ENCODE results near the gene DAGLA.

DNA sequence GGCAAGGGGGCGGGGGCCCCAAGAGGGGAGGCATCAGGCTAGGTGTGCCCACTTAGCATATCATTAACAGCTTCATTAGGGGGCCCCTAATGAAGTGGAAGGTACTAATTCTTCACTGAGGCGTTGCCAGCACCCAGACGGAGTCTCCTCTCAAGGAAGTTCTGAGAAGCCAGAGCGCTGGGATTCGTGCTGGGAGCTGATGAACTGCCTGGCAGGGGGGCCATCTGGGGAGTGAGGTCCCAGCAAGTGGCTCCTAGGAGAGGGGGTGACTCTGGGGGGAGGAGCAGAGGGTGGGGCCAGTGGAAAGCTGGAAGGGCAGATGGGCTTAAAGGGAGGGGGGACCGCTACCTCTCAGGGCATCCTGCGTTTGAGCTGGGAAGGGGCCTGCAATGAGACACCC lies 29.8 kb downstream of the DAGLA start:
- TF ChIP-seq, protein P1, sequence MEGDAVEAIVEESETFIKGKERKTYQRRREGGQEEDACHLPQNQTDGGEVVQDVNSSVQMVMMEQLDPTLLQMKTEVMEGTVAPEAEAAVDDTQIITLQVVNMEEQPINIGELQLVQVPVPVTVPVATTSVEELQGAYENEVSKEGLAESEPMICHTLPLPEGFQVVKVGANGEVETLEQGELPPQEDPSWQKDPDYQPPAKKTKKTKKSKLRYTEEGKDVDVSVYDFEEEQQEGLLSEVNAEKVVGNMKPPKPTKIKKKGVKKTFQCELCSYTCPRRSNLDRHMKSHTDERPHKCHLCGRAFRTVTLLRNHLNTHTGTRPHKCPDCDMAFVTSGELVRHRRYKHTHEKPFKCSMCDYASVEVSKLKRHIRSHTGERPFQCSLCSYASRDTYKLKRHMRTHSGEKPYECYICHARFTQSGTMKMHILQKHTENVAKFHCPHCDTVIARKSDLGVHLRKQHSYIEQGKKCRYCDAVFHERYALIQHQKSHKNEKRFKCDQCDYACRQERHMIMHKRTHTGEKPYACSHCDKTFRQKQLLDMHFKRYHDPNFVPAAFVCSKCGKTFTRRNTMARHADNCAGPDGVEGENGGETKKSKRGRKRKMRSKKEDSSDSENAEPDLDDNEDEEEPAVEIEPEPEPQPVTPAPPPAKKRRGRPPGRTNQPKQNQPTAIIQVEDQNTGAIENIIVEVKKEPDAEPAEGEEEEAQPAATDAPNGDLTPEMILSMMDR (IDR thresholded peaks at IDR 0.05; ENCODE audit: low read length) = no peak
- no peak for TF ChIP-seq EZH2 (IDR thresholded peaks at IDR 0.05; ENCODE audit: borderline replicate concordance, low read length)

Measured in OCI-LY1 (cell line).